ENCODE measurements around the gene ADCY6. TPM values are rescaled to one million over a fixed set of nuclear protein-coding genes. Genes with fewer than 3 reads are reported as not detected.
A peak's percentile ranks its signal among the peaks of the same experiment; 100 is the strongest.

The ADCY6 gene
- total and polyA plus RNA-seq, 2 donors (not counting 1 experiment from before 2014, with no cell fraction given), result 27.4 to 53.2 TPM

- H4K20me1 ChIP-seq (ENCODE audit: control insufficient read depth, extremely low read depth, insufficient read depth, low read length), result no peaks in the 10 kb centered on the region
- no peak overlapping the region for H3K4me2 ChIP-seq (ENCODE audit: extremely low read depth, insufficient read depth, low read length)
- H3K9ac ChIP-seq (ENCODE audit: insufficient read depth, low read length), result no peak overlapping the region
- H3K4me1 ChIP-seq (ENCODE audit: control insufficient read depth, extremely low read depth, insufficient read depth, low read length), result no peaks in the 10 kb centered on the region
- no peaks in the 10 kb centered on the region for H3K79me2 ChIP-seq (ENCODE audit: control insufficient read depth, insufficient read depth, low read length)
- no peak overlapping the region for H3K4me3 ChIP-seq (replicated peaks in 1 of 4; ENCODE audit: control extremely low read depth in 1 of 4, insufficient read depth in 1 of 4, low read depth in 3 of 4, low read length in 4 of 4)
- no peak overlapping the region for H3K27ac ChIP-seq (ENCODE audit: insufficient read depth, low read length)
- no peaks in the 10 kb centered on the region for H3K36me3 ChIP-seq (ENCODE audit: control insufficient read depth, insufficient read depth, low read length)
- no peak for TF ChIP-seq CTCF (conservative IDR thresholded peaks at IDR 0.05 in 1 of 2, IDR thresholded peaks at IDR 0.05 in 1 of 2; ENCODE audit: low read depth in 1 of 2, low read length in 2 of 2)
- TF ChIP-seq EZH2 (IDR thresholded peaks at IDR 0.05; ENCODE audit: low read length, missing control alignments), result no peak
- no peaks in the 10 kb centered on the region for H3K9me3 ChIP-seq (ENCODE audit: control insufficient read depth, insufficient read depth, low read depth, low read length)
- H3K27me3 ChIP-seq (ENCODE audit: control insufficient read depth, insufficient read depth, low read length), result no peaks in the 10 kb centered on the region
- DNase-seq (ENCODE audit: low read depth in 2 of 2), result no peak
- H2AFZ ChIP-seq (ENCODE audit: low read length), result no peak overlapping the region
Measured at GRCh38 chr12:48758737-48759136, 30.2 kb downstream of the ADCY6 start.

GRCh38 chr12:48758186-48758585, 30.7 kb downstream of the ADCY6 start:
- Histone ChIP-seq H3K36me3 (ENCODE audit: control insufficient read depth, insufficient read depth, low read length) (no peaks in the 10 kb centered on the region), H3K9ac (ENCODE audit: insufficient read depth, low read length) (no peak overlapping the region), H2AFZ (ENCODE audit: low read length) (peak overlapping the region; percentile 35), H4K20me1 (ENCODE audit: control insufficient read depth, extremely low read depth, insufficient read depth, low read length) (no peaks in the 10 kb centered on the region), H3K79me2 (ENCODE audit: control insufficient read depth, insufficient read depth, low read length) (no peaks in the 10 kb centered on the region), H3K9me3 (ENCODE audit: control insufficient read depth, insufficient read depth, low read depth, low read length) (no peaks in the 10 kb centered on the region), H3K4me1 (ENCODE audit: control insufficient read depth, extremely low read depth, insufficient read depth, low read length) (no peaks in the 10 kb centered on the region), H3K4me3 (replicated peaks in 1 of 4; ENCODE audit: control extremely low read depth in 1 of 4, insufficient read depth in 1 of 4, low read depth in 3 of 4, low read length in 4 of 4) (no peak overlapping the region), H3K27me3 (ENCODE audit: control insufficient read depth, insufficient read depth, low read length) (no peaks in the 10 kb centered on the region), H3K4me2 (ENCODE audit: extremely low read depth, insufficient read depth, low read length) (no peak overlapping the region), H3K27ac (ENCODE audit: insufficient read depth, low read length) (no peak overlapping the region)
- peak in 1 of 2 donors; percentile 11 for TF ChIP-seq CTCF (conservative IDR thresholded peaks at IDR 0.05 in 1 of 2, IDR thresholded peaks at IDR 0.05 in 1 of 2; ENCODE audit: low read depth in 1 of 2, low read length in 2 of 2)
- TF ChIP-seq EZH2 (IDR thresholded peaks at IDR 0.05; ENCODE audit: low read length, missing control alignments), result no peak
- DNase-seq (ENCODE audit: low read depth in 2 of 2), result no peak

GRCh38 chr12:48750769-48751356, 38.0 kb downstream of the ADCY6 start:
- Histone ChIP-seq H3K4me2 (ENCODE audit: extremely low read depth, insufficient read depth, low read length) (no peak overlapping the region), H3K27me3 (ENCODE audit: control insufficient read depth, insufficient read depth, low read length) (no peaks in the 10 kb centered on the region), H3K36me3 (ENCODE audit: control insufficient read depth, insufficient read depth, low read length) (no peaks in the 10 kb centered on the region), H3K9ac (ENCODE audit: insufficient read depth, low read length) (no peak overlapping the region), H4K20me1 (ENCODE audit: control insufficient read depth, extremely low read depth, insufficient read depth, low read length) (no peaks in the 10 kb centered on the region), H3K79me2 (ENCODE audit: control insufficient read depth, insufficient read depth, low read length) (no peaks in the 10 kb centered on the region), H3K4me1 (ENCODE audit: control insufficient read depth, extremely low read depth, insufficient read depth, low read length) (no peaks in the 10 kb centered on the region), H2AFZ (ENCODE audit: low read length) (no peak overlapping the region), H3K4me3 (replicated peaks in 1 of 4; ENCODE audit: control extremely low read depth in 1 of 4, insufficient read depth in 1 of 4, low read depth in 3 of 4, low read length in 4 of 4) (no peak overlapping the region), H3K9me3 (ENCODE audit: control insufficient read depth, insufficient read depth, low read depth, low read length) (no peaks in the 10 kb centered on the region), H3K27ac (ENCODE audit: insufficient read depth, low read length) (no peak overlapping the region)
- DNase-seq (ENCODE audit: low read depth in 2 of 2), result peak in 1 of 2 donors; percentile 8
- TF ChIP-seq CTCF (conservative IDR thresholded peaks at IDR 0.05 in 1 of 2, IDR thresholded peaks at IDR 0.05 in 1 of 2; ENCODE audit: low read depth in 1 of 2, low read length in 2 of 2) (no peak), EZH2 (IDR thresholded peaks at IDR 0.05; ENCODE audit: low read length, missing control alignments) (no peak)
